Transverse colon (tissue), 4 donors: ENCODE results near the gene METTL24. TPM values are rescaled to one million over a fixed set of nuclear protein-coding genes. Genes with fewer than 3 reads are reported as not detected.
"Not testable (repeated sequence)": the region's sequence is repeated elsewhere in the genome, so short reads cannot be mapped to it uniquely, and the experiment has no call there.

ENCODE experiments used
- DNase-seq: peaks from one replicate; pipeline ENCODE4 v3.0.0-alpha.2; 2019
- H3K27ac ChIP-seq, 4 donors: fragments of 200-600 bp; sonication (generic); 2 replicates each; pipeline ENCODE4 v1.5.1; 2016 to 2018; ENCODE audit warnings: inconsistent platforms in 4 of 4
- H3K27me3 ChIP-seq: fragments of 200-600 bp; sonication (generic); 2 replicates; pipeline ENCODE4 v1.5.1; 2017; ENCODE audit warnings: inconsistent platforms
- H3K36me3 ChIP-seq, 4 donors: fragments of 200-600 bp; sonication (generic); 2 replicates each; pipeline ENCODE4 v1.5.1; 2017 to 2019; ENCODE audit warnings: inconsistent platforms in 4 of 4
- H3K4me1 ChIP-seq, 4 donors: fragments of 200-600 bp; sonication (generic); 2 replicates each; pipeline ENCODE4 v1.5.1; 2017 to 2020; ENCODE audit warnings: inconsistent platforms in 4 of 4
- H3K4me3 ChIP-seq, 4 donors: fragments of 200-600 bp; sonication (generic); 1 replicate in 1 of 4; 2 replicates in 3 of 4; pipeline versions ENCODE4 v1.5.1 to v1.6.1; 2017 to 2019; ENCODE audit warnings: inconsistent platforms in 4 of 4
- H3K9me3 ChIP-seq, 2 donors: fragments of 200-600 bp; sonication (generic); 2 replicates each; pipeline ENCODE4 v1.5.1; 2017 to 2019; ENCODE audit warnings: inconsistent platforms in 2 of 2
- CTCF ChIP-seq, 5 experiments: fragments of 200-600 bp in 3 of 5; fragments of 450-650 bp in 2 of 5; sonication (generic) in 3 of 5; IDR thresholded peaks; 1 replicate in 2 of 5; 2 replicates in 3 of 5; pipeline ENCODE4 v1.5.1; 2016 to 2017; ENCODE audit warnings: antibody characterized with exemption in 5 of 5, inconsistent platforms in 3 of 5, mild to moderate bottlenecking in 2 of 5, moderate library complexity in 1 of 5
- EP300 ChIP-seq: sonication (generic); formaldehyde crosslinking; IDR thresholded peaks from one replicate; pipeline ENCODE4 v1.6.1; 2017; ENCODE audit warnings: antibody characterized with exemption, low read depth
- POLR2A ChIP-seq: fragments of 450-650 bp; IDR thresholded peaks from one replicate; pipeline ENCODE4 v1.6.1; 2016; ENCODE audit warnings: antibody characterized with exemption, mild to moderate bottlenecking, moderate library complexity
- POLR2AphosphoS5 ChIP-seq, 3 donors: sonication (generic); formaldehyde crosslinking; IDR thresholded peaks; one replicate each; pipeline ENCODE4 v1.6.1; 2016; ENCODE audit warnings: antibody characterized with exemption in 3 of 3
- WGBS, 2 donors: methylation state at CpG; one replicate each; pipeline ENCODE4 v1.1.5; 2018; ENCODE audit warnings: low coverage in 1 of 2; 5-methylcytosine and 5-hydroxymethylcytosine counted together
- in situ Hi-C, 4 donors: fragments of 200-750 bp; cut with MboI; loops; one replicate each; pipeline versions ENCODE4 v1.15.0 to v1.15.1; 2017; ENCODE audit warnings: low sequenced_read_pairs in 3 of 4, low pct_ligation_motif_present in 1 of 4, low pct_unique_long_range_greater_than_20kb in 1 of 4
- intact Hi-C: fragments of 100-400 bp; cut with DNase I; formaldehyde crosslinking; loops from one replicate; pipeline ENCODE4 v1.15.1; 2023; ENCODE audit warnings: low total_unique reads
- total RNA-seq, 4 donors: library from RNA; depleted of rRNA; stranded (reverse); fragments of >200 nt; gene quantifications; one replicate each; pipeline ENCODE4 v1.1.0, GENCODE V29; 2016

METTL24 gene
- total RNA-seq, 4 donors from 2014 or later: 1.4 to 59.9 (median 14.7) TPM

- Histone ChIP-seq H3K27me3 (no peaks in the 10 kb centered on the region), H3K36me3 (no peaks in the 10 kb centered on the region), H3K4me1 (no peaks in the 10 kb centered on the region), H3K9me3 (no peaks in the 10 kb centered on the region), H3K4me3 (no peak overlapping the region), H3K27ac (no peak overlapping the region)
- intact Hi-C loops: loop anchor here (5.0 kb wide), 1 partner anchor 615 kb away; no protein-coding TSS in a partner anchor
- no peak for DNase-seq
- TF ChIP-seq EP300 (no peak), POLR2AphosphoS5 (IDR thresholded peaks at IDR 0.05) (no peak), CTCF (IDR thresholded peaks at IDR 0.05) (no peak), POLR2A (no peak)
- 100% methylated on average over 1 of the region's 1 CpG for WGBS, 2 donors
- in situ Hi-C loops: no loop called here
These were observed 41.0 kb downstream of the METTL24 start for GRCh38 chr6:110317189-110317588.

- TF ChIP-seq POLR2AphosphoS5 (IDR thresholded peaks at IDR 0.05): no peak
- no peak for TF ChIP-seq CTCF (IDR thresholded peaks at IDR 0.05)
- TF ChIP-seq POLR2A: no peak
- no peak for TF ChIP-seq EP300
- DNase-seq: no peak
These were observed 42.2 kb downstream of the METTL24 start for GRCh38 chr6:110315869-110316398.

GRCh38 chr6:110315207-110315868 is 42.8 kb downstream of the METTL24 start:
- in situ Hi-C loops: no loop called here
- Histone ChIP-seq H3K36me3 (no peaks in the 10 kb centered on the region), H3K4me1 (no peaks in the 10 kb centered on the region), H3K4me3 (no peak overlapping the region), H3K27ac (no peak overlapping the region), H3K9me3 (no peaks in the 10 kb centered on the region), H3K27me3 (no peaks in the 10 kb centered on the region)
- TF ChIP-seq EP300 (no peak), POLR2AphosphoS5 (IDR thresholded peaks at IDR 0.05) (no peak), POLR2A (no peak), CTCF (IDR thresholded peaks at IDR 0.05) (no peak)
- intact Hi-C loops: loop anchor here (5.0 kb wide), 1 partner anchor 613 kb away; no protein-coding TSS in a partner anchor
- 75 to 79% methylated on average over 5 to 6 of the region's 6 CpGs for WGBS, 2 donors
- no peak for DNase-seq

More at GRCh38 chr6:110315869-110316398, 42.2 kb downstream of the METTL24 start:
- Histone ChIP-seq H3K27me3 (no peaks in the 10 kb centered on the region), H3K4me3 (no peak overlapping the region), H3K36me3 (no peaks in the 10 kb centered on the region), H3K27ac (no peak overlapping the region), H3K9me3 (no peaks in the 10 kb centered on the region), H3K4me1 (no peaks in the 10 kb centered on the region)
- intact Hi-C loops: loop anchor here (5.0 kb wide), 1 partner anchor 614 kb away; no protein-coding TSS in a partner anchor
- 64 to 72% methylated on average over 2 to 3 of the region's 3 CpGs for WGBS, 2 donors
- in situ Hi-C loops: no loop called here

- TF ChIP-seq EP300: no peak
- TF ChIP-seq CTCF (IDR thresholded peaks at IDR 0.05): no peak
- TF ChIP-seq POLR2AphosphoS5 (IDR thresholded peaks at IDR 0.05): no peak
- no peak for TF ChIP-seq POLR2A
- intact Hi-C loops (no loop called here), in situ Hi-C loops (no loop called here)
- no peaks in the 10 kb centered on the region for H3K36me3 ChIP-seq
- no peak overlapping the region for H3K4me3 ChIP-seq
- no peak for DNase-seq
- no peak overlapping the region for H3K27ac ChIP-seq
- H3K9me3 ChIP-seq: no peaks in the 10 kb centered on the region
- no peaks in the 10 kb centered on the region for H3K27me3 ChIP-seq
- H3K4me1 ChIP-seq: no peaks in the 10 kb centered on the region
- WGBS, 2 donors: 56 to 61% methylated on average over 1 to 3 of the region's 3 CpGs
These were observed 47.2 kb downstream of the METTL24 start for GRCh38 chr6:110310861-110311446.

- H3K27me3 ChIP-seq, DNase-seq, intact Hi-C loops, H3K4me1 ChIP-seq, H3K27ac ChIP-seq, H3K4me3 ChIP-seq, H3K36me3 ChIP-seq, in situ Hi-C loops, H3K9me3 ChIP-seq: not testable (repeated sequence)
- 83 to 89% methylated on average over 4 of the region's 4 CpGs for WGBS, 2 donors
These were observed 48.7 kb downstream of the METTL24 start for GRCh38 chr6:110309432-110309831.
